ENCODE results near the gene TMTC1.
"Not testable (repeated sequence)": the region's sequence is repeated elsewhere in the genome, so short reads cannot be mapped to it uniquely, and the experiment has no call there.

The TMTC1 gene

DNA sequence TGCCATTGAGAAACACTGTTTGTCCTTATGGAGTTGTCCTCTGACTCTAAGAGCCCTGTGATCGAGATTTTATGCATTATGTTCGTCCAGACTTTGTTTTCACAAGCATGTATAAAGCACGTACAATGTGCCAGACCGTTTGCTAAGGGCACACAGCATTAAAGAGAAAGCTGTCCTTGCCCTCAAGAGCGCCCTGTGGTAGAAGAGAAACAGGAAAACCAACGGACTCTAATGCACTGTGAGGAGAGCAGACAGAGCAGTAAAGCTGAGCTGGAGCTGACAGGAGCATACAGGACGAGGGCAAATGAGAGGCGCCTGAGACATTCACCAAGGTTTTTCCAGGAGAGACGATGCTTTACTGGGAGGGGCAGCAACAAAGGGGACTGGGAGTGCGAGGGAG lies 220.1 kb downstream of the TMTC1 start:
- DNase-seq, result no peak

- DNase-seq, result no peak
Measured at GRCh38 chr12:29563071-29563470, 220.7 kb downstream of the TMTC1 start.

DNA sequence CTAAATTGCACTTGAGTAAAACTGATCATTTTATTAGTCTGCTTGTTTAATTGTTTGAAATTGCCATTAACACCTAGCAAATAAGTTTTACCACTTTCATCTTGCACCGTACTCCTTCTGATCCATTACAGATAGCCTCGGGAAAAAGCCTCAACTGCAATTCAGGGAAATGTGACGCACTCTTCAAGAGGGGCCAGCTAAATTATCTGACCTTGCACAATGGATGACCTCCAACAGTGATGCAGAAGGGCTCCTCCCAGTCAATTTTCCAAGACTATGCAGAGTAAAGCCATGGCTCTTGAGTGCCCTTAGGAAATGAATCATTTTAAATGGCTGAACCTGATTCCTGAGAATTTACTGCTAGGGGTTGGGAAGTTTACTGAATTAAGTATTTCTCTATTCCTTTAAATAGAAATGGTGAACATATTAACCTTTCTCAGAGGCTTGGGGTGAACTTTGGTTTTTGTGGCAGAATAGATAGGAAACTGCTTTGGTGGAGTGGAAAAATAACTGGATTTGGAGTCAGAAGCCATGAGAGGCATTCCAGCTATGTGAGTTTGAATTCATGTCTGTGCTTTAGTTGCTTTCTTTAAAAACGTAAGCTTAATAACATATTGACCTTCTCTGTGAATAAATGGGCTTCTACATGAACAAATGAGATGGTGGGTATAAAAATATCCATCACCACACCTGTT lies 221.5 kb downstream of the TMTC1 start:
- DNase-seq, result no peak

DNA sequence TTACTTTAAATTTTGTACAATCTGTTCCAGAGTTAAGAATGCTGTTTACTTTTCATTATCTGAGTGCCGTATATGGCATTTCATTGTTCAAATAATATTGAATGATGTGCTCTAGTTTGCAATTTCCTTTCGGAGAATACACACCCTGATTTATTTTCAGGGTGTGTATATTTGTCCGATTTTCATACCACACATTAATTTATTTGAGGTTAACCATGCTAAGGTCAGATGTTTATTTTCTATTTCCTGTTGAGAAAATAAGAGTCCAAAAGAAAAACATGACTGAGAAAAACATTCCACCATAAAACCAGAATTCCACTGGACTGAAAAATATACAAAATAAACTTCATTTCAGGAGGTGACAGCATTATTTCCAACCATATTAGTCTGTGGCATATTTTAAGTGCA lies 222.1 kb downstream of the TMTC1 start:
- no peak for DNase-seq

DNA sequence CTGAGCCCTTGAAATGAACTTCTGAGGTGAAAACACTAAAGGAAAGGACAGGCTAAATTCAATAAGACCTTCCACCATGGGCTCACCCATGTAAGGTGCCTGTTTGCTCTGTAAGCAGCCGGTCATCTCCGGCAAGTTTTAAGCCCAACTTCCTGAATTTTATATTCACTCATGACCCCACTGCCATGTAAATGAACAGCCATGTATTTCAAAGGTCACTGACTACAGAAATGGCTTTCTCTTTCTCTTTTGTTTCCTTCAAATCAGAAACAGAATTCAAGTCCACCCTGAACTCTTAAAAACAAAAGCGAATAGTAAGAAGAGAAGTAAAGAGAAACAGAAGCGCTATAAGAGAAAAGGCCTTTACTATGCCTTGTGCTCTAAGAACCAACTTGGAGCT lies 224.5 kb downstream of the TMTC1 start:
- DNase-seq, result no peak

DNA sequence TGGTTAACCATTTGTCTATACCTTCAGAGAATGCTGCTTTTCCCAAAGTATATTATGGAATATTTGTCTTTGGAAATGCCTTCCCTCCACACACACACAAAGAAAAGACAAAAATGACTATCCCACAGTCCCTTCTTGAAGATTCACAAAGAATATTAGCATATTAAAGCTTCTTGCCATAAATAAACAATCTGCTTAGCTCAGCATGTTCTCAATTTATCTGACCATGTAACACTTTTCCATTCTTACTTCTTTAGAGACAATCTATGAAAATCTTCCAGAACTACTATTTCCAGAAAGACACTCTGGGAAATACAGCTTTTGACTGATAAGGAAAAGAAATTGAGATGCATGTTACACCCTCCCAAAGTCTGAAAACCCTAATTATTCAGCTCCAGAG lies 227.4 kb downstream of the TMTC1 start:
- DNase-seq, result no peak

DNA sequence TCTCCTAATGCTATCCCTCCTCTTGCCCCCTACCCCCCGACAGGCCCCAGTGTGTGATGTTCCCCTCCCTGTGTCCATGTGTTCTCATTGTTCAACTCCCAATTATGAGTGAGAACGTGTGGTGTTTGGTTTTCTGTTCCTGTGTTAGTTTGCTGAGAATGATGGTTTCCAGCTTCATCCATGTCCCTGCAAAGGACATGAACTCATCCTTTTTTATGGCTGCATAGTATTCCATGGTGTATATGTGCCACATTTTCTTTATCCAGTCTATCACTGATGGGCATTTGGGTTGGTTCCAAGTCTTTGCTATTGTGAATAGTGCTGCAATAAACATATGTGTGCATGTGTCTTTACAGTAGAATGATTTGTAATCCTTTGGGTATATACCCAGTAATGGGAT lies 228.3 kb downstream of the TMTC1 start:
- DNase-seq, result not testable (repeated sequence)

DNA sequence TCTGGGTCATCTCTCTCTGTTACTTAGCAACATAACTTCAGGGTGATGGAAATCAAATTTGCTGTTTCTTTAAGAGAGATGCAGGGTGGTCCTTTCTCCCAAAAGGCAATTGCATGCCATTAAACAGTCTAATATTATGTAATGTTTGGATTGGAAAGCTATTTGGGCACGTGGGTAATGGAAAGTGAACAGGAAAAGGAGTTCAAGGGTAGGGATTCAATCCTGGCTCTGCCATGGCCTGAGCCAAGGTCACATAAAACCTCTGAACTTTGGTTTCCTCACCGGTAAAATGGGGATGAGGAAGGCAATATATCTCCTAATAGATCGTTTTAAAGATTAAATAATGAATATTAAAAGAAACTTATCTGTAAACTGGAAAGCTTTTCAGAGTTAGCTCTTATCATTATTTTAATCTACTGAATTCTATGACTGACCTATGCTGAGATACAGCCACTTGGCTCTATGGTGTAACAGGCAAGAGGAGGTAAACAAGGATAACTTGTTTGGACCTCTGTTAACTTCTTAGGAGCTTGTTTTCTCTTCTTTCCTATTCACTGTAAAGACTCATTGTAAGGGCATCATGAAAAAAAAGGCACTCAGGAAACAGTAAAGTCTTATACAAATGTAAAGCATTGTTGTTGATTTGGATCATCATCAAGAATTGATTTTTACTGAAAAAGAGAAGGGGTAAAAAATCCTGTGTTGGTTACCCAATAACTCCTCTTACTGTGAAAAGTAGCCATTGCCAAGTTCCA lies 230.6 kb downstream of the TMTC1 start:
- DNase-seq, result no peak

DNA sequence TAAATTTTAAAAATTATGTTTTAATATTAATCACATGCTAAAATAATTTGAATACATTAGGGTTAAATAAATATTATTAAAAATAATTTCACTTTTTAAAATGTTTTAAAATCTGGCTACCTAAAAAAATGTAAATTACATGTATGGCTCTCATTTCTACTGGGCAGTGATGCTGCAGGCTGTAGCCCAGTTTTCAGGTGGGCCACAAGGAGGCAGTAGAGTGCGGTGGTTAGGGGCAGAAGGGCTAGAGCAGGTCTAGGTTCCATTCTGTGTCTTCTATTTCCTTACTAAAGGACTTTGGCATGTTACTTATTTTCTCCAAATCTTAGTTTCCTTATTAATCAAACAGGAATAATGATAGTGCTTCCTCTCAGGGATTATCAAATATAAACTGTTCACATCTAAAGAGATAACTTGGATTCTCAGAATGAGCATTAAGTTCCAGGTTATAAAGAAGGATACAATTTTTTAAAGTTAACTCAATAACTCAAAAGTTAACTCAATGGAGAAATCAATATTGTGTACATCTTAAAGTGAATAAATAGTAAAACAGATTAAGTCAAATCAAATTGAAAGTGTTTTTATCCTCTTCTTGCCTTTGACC lies 231.3 kb downstream of the TMTC1 start:
- DNase-seq, result peak; percentile 61

- DNase-seq, result no peak
Measured at GRCh38 chr12:29551812-29552211, 231.9 kb downstream of the TMTC1 start.

DNA sequence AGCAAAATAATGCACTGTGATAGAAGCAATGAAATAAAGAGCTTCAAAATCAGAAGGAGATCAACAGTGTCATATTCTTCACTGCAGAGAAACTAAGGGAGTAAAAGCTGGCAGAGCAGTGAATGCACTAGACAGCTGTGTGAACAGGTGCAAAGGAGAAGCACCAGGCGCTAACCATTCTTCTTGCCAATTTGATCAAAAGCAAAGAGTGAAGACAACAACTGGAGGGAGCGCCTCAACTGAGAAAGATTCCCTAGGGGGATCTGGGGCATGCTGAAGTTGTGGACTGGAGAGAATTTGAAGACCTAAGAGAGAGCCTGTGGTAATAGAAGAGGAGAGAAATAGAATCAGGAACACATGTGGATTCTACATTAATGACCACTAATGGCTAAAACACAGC lies 235.9 kb downstream of the TMTC1 start:
- DNase-seq, result no peak

- DNase-seq, result no peak
Measured at GRCh38 chr12:29547151-29547632, 236.6 kb downstream of the TMTC1 start.

DNA sequence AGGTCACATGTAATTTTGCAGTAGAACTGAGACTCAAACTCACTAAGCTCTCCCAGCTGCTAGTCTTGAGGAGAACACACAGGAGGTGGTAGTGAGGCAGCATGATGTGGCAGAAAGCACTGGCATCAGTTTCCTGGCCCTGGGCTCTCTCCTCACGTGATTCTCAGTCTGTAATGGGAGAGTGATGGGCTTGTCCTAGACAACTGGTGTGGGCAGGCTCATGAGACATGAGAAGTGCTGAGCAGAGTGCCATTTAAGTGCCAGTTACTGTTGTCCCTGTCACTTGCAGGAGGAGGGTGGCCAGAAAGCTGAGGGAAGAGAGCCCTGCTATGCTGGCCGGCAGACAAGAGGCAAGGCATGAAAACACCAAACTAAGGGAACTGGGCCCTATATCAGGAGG lies 237.7 kb downstream of the TMTC1 start:
- no peak for DNase-seq

- no peak for DNase-seq
Measured at GRCh38 chr12:29545102-29545467, 238.7 kb downstream of the TMTC1 start.

DNA sequence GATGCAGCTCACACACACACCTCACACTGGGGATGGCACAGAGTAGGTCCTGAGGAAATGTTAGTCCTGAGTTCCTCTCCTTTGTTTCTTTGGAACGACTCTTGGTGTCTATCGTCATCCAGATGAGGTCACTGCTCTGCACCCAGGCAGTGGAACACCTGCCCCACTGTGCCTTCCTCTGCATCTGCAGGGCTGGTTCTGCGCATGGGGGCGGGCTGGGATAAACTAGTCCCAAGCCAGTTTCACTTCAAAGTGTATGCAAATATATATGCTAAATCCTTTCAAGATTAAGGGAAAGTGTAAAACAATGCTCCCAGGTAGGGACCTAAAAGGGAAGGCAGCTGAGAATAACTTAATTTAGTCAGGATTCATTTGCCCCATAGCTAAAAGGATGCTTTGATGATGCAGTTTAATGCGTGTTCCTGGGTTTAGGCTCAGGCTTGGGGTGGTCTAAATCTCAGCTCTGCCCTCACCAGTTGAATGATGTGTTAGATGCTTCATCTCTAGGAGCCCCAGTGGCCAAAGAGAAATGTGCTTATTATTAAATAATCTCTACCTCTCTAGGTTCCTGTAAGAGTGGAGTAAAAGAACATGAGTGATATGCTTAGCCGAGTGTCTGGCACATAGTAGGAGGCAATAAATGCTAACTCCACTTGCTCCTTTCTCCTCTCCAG lies 239.2 kb downstream of the TMTC1 start:
- DNase-seq, result no peak

GRCh38 chr12:29543036-29543435 lies 240.7 kb downstream of the TMTC1 start:
- no peak for DNase-seq

DNA sequence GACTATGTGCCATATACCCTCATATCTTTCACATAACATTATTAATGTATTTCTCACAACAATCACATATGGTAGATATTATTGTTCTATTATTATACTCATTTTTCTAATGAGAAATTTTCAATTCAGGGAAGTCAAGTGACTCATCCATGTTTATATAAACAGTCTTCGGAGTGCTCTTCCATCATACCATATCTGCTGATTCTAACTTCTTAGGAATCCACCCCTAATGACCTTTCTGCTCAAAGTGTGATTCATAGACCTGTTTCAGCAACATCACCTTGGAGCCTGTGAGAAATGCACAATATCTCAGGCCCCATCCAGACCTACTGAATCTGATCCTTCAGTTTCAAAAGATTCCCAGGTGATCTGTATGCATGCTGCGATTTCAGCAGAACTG lies 246.4 kb downstream of the TMTC1 start:
- no peak for DNase-seq

DNA sequence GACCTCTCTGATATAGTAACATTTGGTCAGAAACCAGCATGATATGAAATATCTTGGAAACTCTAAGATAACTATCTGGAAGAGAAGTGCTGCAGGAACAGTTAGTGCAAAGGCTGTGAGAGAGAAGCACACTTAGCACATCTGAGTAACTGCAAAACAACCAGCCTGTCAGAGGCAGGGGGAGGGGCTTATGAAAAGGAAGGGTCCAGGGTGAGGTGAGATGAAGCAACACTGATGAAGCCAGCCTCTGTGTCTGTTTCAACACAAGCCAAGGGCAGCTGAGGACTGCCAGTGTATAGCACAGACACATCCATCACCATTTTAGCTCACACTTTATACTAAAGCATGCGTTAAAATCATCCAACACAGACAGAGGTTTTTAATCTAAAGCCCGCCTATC lies 248.8 kb downstream of the TMTC1 start:
- DNase-seq, result no peak

- no peak for DNase-seq
Measured at GRCh38 chr12:29533815-29534489, 249.8 kb downstream of the TMTC1 start.

DNA sequence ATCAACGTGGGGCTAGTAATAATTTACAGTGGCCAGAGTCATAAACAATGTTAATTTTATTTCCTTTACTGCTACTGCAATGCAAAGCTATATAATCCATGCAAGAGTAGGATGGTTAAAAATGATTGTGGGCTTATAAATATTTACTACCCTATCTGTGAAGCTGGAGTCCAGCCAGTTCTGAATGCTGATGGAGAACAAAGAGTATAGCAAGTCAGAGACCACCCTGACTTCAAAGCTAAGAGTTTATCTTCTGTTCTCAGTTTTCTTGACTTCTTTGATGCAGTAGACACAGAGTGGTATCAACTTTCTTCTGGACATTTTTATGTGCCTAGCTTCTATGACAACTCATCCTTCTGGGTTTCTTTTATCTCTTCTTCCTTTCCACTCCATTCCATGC lies 252.3 kb downstream of the TMTC1 start:
- DNase-seq, result no peak

DNA sequence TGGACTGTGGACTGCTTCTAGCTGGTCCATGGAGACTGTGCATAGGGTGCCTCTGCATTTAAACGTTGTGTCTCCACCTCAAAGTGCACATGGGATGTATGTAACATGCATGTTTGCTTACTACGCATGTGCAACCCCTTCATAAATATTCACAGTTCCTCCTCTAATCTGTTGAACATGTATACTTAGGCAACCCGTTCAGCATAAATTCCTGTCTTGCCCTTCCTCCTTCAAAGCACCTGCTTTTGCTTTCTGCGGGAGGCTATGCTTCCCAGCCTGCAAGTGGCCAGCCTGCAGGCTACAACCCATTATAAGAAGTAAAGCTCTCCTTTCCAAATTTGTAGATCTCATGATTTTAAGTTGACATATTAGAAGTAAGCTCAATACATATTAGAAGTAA lies 253.3 kb downstream of the TMTC1 start:
- DNase-seq, result no peak

DNA sequence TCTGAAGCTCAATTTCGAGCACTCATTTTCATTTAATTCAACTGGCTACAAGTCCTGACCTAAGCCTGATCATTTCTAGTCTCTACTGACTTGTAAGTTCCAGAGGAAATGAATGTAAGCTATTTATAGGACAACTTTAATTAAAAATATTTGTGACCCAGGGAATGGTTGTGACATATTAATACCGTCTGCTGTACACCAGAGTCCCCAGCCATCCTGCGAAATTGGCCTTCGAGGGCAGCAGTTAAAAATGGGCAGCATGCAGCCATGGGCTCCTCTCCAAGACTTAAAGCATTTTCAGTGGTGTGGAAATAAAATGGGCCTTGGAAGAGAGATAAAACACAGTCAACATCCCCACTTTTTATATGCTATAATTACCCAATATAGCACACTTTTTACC lies 255.6 kb downstream of the TMTC1 start:
- DNase-seq, result no peak

DNA sequence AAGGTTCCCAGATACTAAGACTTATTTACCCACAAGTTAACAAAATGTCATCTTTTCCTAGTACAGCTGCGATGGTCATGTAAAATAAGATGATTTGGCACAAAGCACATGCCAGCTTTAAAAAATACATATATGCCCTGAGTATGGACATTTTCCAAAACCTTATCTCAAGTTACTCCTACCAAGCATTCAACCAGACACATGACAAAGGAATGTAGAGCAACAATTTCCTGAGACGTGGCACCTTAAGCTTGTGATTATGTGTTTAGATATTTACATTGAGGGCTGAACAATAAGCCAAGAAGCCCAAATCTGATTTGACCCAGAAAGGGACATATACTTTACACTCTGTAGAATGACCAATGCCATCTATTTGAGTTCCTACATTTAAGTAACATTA lies 261.8 kb downstream of the TMTC1 start:
- DNase-seq, result no peak

Data from activated naive CD4-positive, alpha-beta T cell treated with Interleukin-2 at 50 U/mL for 16 hours (primary cell).